HFFc6 (cell line): ENCODE measurements around the gene PLEKHN1. TPM values are rescaled to one million over a fixed set of nuclear protein-coding genes. Genes with fewer than 3 reads are reported as not detected.
"Not testable (repeated sequence)": the region's sequence is repeated elsewhere in the genome, so short reads cannot be mapped to it uniquely, and the experiment has no call there.

ENCODE experiments used
- DNase-seq: peaks from one replicate; pipeline ENCODE4 v3.0.0-alpha.2; 2018
- H3K27ac Mint-ChIP-seq: 2 replicates; pipeline ENCODE4 v1.8.0; 2020; ENCODE audit warnings: mild to moderate bottlenecking, mixed read lengths
- H3K27me3 Mint-ChIP-seq: 2 replicates; pipeline ENCODE4 v1.8.0; 2021; ENCODE audit warnings: mild to moderate bottlenecking, moderate library complexity, mixed read lengths; ENCODE audit not compliant: insufficient read depth
- H3K36me3 Mint-ChIP-seq: 2 replicates; pipeline ENCODE4 v1.8.0; 2021; ENCODE audit warnings: low read depth, mixed read lengths
- H3K4me1 Mint-ChIP-seq: 2 replicates; pipeline ENCODE4 v1.8.0; 2020; ENCODE audit warnings: low read depth, mixed read lengths
- H3K4me3 Mint-ChIP-seq: 2 replicates; pipeline ENCODE4 v1.8.0; 2020; ENCODE audit warnings: mild to moderate bottlenecking, moderate library complexity, mixed read lengths
- H3K9me3 Mint-ChIP-seq: 2 replicates; pipeline ENCODE4 v1.8.0; 2020; ENCODE audit warnings: mild to moderate bottlenecking, mixed read lengths
- CTCF ChIP-seq: fragments of 200-600 bp; sonication (generic); IDR thresholded peaks from 2 replicates; pipeline ENCODE4 v1.5.0; 2021; ENCODE audit warnings: antibody characterized with exemption, mild to moderate bottlenecking
- total RNA-seq, 6 experiments: library from RNA; stranded (reverse); fragmentation: NEBNext Ultra II Directional; extraction: Animal tissue kit (Norgen Biotek cat#: 25700); gene quantifications; 2 replicates in 1 of 6; 3 replicates in 5 of 6; pipeline ENCODE4 v1.2.3, GENCODE V29; 2021

PLEKHN1 gene
- total RNA-seq, 6 experiments from 2014 or later = 5.2 to 6.9 (median 6.0) TPM

GRCh38 chr1:982765-983436, 16.6 kb downstream of the PLEKHN1 start:
- Mint-ChIP-seq H3K27me3 (peaks cover 13% of the 10 kb centered on the region), H3K4me3 (no peak overlapping the region), H3K27ac (no peak overlapping the region), H3K9me3 (0 out of 2 replicates have a peak, but pooled peaks cover 3% of the 10 kb centered on the region), H3K36me3 (no peaks in the 10 kb centered on the region), H3K4me1 (no peaks in the 10 kb centered on the region)
- TF ChIP-seq CTCF = no peak
- DNase-seq = no peak

GRCh38 chr1:983798-984475, 17.7 kb downstream of the PLEKHN1 start:
- no peak overlapping the region for H3K27ac Mint-ChIP-seq
- H3K9me3 Mint-ChIP-seq = no peaks in the 10 kb centered on the region
- H3K27me3 Mint-ChIP-seq = peaks cover 19% of the 10 kb centered on the region
- peak; percentile 97 for TF ChIP-seq CTCF
- DNase-seq = no peak
- no peak overlapping the region for H3K4me3 Mint-ChIP-seq
- 0 out of 2 replicates have a peak, but pooled peaks cover 5% of the 10 kb centered on the region for H3K36me3 Mint-ChIP-seq
- no peaks in the 10 kb centered on the region for H3K4me1 Mint-ChIP-seq

GRCh38 chr1:984476-984814, 18.2 kb downstream of the PLEKHN1 start:
- Mint-ChIP-seq H3K27ac (no peak overlapping the region), H3K4me3 (no peak overlapping the region), H3K4me1 (no peaks in the 10 kb centered on the region), H3K27me3 (peaks cover 19% of the 10 kb centered on the region), H3K36me3 (0 out of 2 replicates have a peak, but pooled peaks cover 8% of the 10 kb centered on the region), H3K9me3 (no peaks in the 10 kb centered on the region)
- no peak; the same call in 1 of the 2 replicates for TF ChIP-seq CTCF
- no peak for DNase-seq

- Mint-ChIP-seq H3K9me3 (no peaks in the 10 kb centered on the region), H3K4me1 (no peaks in the 10 kb centered on the region), H3K4me3 (no peak overlapping the region), H3K27me3 (peaks cover 17% of the 10 kb centered on the region), H3K27ac (no peak overlapping the region), H3K36me3 (0 out of 2 replicates have a peak, but pooled peaks cover 8% of the 10 kb centered on the region)
- no peak for DNase-seq
- no peak for TF ChIP-seq CTCF
These were observed 18.8 kb downstream of the PLEKHN1 start for GRCh38 chr1:985126-985525.

- H3K27ac Mint-ChIP-seq, H3K4me1 Mint-ChIP-seq, H3K4me3 Mint-ChIP-seq, DNase-seq: not testable (repeated sequence)
- peaks cover 21% of the 10 kb centered on the region for H3K9me3 Mint-ChIP-seq
- H3K27me3 Mint-ChIP-seq = peaks cover 24% of the 10 kb centered on the region
- H3K36me3 Mint-ChIP-seq = peaks cover 23% of the 10 kb centered on the region
These were observed 21.8 kb downstream of the PLEKHN1 start for GRCh38 chr1:988061-988460.

GRCh38 chr1:991275-991674, 25.0 kb downstream of the PLEKHN1 start:
- H3K36me3 Mint-ChIP-seq = peaks cover 23% of the 10 kb centered on the region
- not testable (repeated sequence) for H3K4me1 Mint-ChIP-seq, DNase-seq, H3K4me3 Mint-ChIP-seq, H3K27ac Mint-ChIP-seq
- H3K9me3 Mint-ChIP-seq = peaks cover 24% of the 10 kb centered on the region
- peaks cover 29% of the 10 kb centered on the region for H3K27me3 Mint-ChIP-seq
